Neuron (in vitro differentiated cells): ENCODE data around the gene B3GLCT.

Experiments used
- H2AFZ ChIP-seq: one replicate; pipeline ENCODE4 v1.6.1; 2013; ENCODE audit warnings: low read depth, mild to moderate bottlenecking, inconsistent platforms, low read length, moderate library complexity
- H3K27me3 ChIP-seq: one replicate; pipeline ENCODE4 v1.6.1; 2013; ENCODE audit warnings: low read length; ENCODE audit not compliant: insufficient read depth
- H3K36me3 ChIP-seq: one replicate; pipeline ENCODE4 v1.6.1; 2013; ENCODE audit warnings: low read length; ENCODE audit not compliant: insufficient read depth
- H3K4me1 ChIP-seq: one replicate; pipeline ENCODE4 v1.6.1; 2013; ENCODE audit warnings: low read length; ENCODE audit not compliant: insufficient read depth
- H3K4me3 ChIP-seq: 2 replicates; pipeline ENCODE4 v1.5.1; 2013; ENCODE audit warnings: mild to moderate bottlenecking, low read length, moderate library complexity
- H3K9me3 ChIP-seq: one replicate; pipeline ENCODE4 v1.6.1; 2013; ENCODE audit warnings: low read length

B3GLCT gene

DNA sequence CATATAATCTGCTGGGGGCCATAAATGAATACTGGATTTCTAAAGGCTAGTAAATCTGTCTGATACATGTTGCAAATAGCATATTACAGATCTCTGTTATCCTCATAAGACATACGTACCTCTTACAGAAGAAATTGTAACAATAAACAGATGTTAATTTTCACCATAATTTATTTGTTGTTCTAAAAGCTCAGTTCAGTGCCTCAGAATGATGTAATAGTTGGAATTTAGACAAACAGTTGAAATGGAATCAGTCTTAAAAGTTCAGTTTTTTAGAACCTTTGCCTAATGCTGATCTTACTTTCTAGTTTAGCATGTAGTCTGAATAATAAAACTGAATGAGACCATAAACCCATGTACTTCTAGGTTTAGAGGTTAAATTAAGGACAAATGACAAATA lies 43.1 kb downstream of the B3GLCT start:
- H3K9me3 ChIP-seq: no peaks in the 10 kb centered on the region
- no peak overlapping the region for H3K4me3 ChIP-seq
- no peaks in the 10 kb centered on the region for H3K36me3 ChIP-seq
- no peaks in the 10 kb centered on the region for H3K27me3 ChIP-seq
- H3K4me1 ChIP-seq: no peaks in the 10 kb centered on the region
- H2AFZ ChIP-seq: no peak overlapping the region

DNA sequence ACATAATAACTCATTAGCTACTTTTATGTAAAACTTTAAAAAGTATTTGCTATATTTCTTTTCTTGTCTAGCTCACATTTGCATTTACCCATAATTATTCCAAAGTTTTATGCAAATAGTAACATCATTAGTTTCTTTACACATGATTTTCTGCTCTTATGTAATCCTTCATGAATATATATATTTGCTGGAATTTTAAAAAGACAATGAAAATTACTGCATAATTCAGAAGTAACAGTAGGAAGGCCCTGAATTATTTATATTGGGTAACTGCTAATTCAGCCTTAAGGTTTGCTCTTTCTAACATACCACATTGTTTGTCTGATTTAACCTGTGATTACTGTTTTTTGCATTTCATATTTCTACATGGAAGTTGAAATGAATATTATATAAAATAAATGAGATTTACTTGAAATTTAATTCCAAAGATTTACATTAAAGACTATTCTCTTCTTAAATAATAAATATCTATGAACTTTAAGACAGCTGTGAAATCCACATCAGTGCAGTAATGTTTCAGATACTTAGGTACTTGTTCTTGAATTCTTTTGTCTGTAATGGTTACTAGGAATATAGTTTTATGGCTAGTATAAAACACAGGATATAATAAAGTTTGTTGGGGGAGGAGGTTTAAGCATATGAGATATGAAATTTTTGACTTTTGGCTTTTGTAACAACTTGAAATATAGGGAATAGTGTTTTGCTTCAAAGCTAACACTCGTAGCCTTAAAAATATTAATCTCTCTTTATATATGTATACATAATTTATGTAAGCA lies 46.0 kb downstream of the B3GLCT start:
- Histone ChIP-seq H3K4me3 (no peak overlapping the region), H2AFZ (no peak overlapping the region), H3K9me3 (peaks cover 4% of the 10 kb centered on the region), H3K27me3 (no peaks in the 10 kb centered on the region), H3K4me1 (no peaks in the 10 kb centered on the region), H3K36me3 (no peaks in the 10 kb centered on the region)

DNA sequence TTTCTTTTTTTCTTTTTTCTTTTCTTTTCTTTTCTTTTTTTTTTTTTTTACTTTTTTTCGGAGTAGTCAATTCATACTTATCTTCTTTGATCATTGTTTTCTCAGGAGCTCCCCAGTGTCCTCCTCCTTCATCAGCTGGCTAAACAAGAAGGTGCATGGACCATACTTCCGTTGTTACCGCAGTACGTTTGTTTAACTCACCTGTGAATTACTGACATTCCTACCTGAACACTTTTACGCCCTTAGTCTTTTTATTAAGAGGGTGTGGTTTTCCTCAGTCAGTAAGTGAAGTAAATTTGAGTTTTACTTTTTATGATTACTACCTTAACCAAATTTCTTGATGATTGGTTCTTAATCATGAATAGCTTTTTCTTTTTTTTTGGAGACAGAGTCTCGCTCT lies 47.1 kb downstream of the B3GLCT start:
- H2AFZ ChIP-seq: no peak overlapping the region
- no peaks in the 10 kb centered on the region for H3K4me1 ChIP-seq
- H3K4me3 ChIP-seq: no peak overlapping the region
- no peaks in the 10 kb centered on the region for H3K27me3 ChIP-seq
- no peaks in the 10 kb centered on the region for H3K36me3 ChIP-seq
- peaks cover 4% of the 10 kb centered on the region for H3K9me3 ChIP-seq

DNA sequence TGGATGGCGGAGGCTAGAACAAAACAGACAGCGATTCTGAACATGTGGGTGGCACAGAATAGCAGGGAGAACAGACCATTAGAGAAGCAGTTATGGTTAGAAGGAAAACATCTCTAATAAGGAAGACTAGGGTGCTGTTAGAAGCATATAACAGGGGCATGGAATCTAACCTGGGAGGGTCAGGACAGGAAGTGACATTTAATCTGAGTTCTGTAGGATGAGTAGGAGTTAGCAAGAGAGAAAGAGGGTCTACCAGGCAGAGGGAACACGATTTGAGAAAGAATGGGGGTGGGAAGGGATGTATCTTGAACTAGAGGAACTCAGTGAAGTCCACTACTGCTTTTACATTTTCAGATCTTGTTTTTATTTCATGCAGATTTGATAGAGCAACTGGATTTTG lies 48.6 kb downstream of the B3GLCT start:
- Histone ChIP-seq H3K4me3 (no peak overlapping the region), H3K27me3 (no peaks in the 10 kb centered on the region), H3K4me1 (no peaks in the 10 kb centered on the region), H2AFZ (no peak overlapping the region), H3K36me3 (no peaks in the 10 kb centered on the region), H3K9me3 (peaks cover 4% of the 10 kb centered on the region)

DNA sequence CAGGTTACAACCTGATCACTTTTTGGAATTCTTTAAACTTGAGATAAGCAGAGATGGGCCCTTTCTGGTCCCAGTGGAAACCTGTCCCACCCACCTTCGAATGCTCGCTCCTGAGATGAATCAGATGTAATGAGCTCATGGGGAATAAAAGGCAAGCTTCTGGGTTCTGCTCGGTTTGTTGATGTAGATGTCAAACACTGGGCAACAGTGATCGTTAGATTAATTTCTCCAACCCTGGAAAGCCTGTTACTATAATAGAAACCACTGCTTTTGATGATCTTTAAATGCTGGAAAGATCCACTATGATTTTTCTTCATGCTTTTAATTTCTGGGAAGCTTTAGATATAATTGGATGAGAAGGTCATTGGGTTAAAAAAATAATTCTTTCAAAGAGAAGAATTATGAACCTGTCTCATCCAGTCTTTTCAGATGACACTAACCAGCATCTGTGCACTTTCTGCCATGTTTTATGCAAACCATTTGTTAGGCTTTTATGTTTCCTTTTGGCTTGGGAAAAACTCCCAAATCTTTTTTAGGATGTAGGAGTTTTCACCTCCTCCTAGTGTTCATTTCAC lies 49.3 kb downstream of the B3GLCT start:
- Histone ChIP-seq H3K27me3 (no peaks in the 10 kb centered on the region), H3K4me1 (no peaks in the 10 kb centered on the region), H2AFZ (no peak overlapping the region), H3K4me3 (no peak overlapping the region), H3K36me3 (no peaks in the 10 kb centered on the region), H3K9me3 (peaks cover 4% of the 10 kb centered on the region)

DNA sequence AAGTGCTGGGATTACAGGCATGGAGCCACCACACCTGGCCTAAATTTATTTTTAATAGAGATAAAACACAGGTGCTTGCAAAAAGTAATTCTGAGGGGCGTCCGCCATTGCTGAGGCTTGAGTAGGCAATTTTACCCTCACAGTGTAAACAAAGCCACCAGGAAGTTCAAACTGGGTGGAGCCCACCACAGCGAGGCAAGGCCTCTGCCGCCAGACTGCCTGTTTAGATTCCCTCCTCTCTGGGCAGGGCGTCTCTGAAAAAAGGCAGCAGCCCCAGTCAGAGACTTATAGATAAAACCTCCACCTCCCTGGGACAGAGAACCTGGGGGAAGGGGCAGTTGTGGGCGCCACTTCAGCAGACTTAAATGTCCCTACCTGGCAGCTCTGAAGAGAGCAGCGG lies 50.7 kb downstream of the B3GLCT start:
- Histone ChIP-seq H3K36me3 (no peaks in the 10 kb centered on the region), H3K4me1 (no peaks in the 10 kb centered on the region), H3K27me3 (no peaks in the 10 kb centered on the region), H3K9me3 (peaks cover 4% of the 10 kb centered on the region), H2AFZ (no peak overlapping the region), H3K4me3 (no peak overlapping the region)

DNA sequence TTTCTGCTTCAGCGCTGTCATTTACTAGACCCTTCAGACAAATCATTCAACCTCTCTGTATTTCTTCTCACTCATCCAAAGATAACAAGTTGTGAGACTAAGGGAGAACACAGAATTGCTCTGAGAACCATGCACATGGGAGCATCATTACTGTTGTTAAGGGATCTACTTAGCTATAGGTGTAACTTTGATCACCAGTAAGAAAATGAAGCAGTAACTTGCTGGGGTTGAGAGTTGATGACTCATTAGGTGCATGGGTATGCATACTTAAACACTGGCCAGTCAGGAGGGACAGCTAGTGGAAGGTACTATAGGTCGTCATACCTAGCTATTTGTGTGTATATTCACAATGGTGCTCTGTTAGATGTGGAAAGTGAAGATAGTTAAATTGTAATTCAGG lies 61.5 kb downstream of the B3GLCT start:
- no peak overlapping the region for H3K4me3 ChIP-seq
- peaks cover 8% of the 10 kb centered on the region for H3K9me3 ChIP-seq
- no peaks in the 10 kb centered on the region for H3K4me1 ChIP-seq
- H2AFZ ChIP-seq: no peak overlapping the region
- H3K27me3 ChIP-seq: no peaks in the 10 kb centered on the region
- peaks cover 3% of the 10 kb centered on the region for H3K36me3 ChIP-seq

DNA sequence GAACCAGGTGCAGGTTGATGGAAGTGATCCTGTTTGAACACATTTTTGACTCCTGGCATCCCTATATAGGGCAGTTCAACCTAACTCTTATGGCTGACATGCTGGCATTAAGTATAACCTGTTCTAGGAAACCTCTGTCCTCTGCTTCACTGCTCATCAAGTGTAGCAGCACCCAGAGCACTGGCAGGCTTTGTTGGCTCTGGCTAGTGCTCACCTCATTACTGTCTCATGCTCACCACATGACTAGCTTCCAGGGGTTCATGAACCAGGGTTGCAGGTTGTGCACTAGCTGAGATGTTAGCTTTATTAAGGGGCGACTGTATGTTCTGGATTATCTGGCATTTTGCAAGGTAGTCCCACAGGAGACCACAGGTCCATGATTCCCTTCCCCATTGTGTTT lies 63.6 kb downstream of the B3GLCT start:
- Histone ChIP-seq H3K27me3 (no peaks in the 10 kb centered on the region), H2AFZ (no peak overlapping the region), H3K4me3 (no peak overlapping the region), H3K4me1 (no peaks in the 10 kb centered on the region), H3K9me3 (peaks cover 1% of the 10 kb centered on the region), H3K36me3 (peaks cover 3% of the 10 kb centered on the region)

DNA sequence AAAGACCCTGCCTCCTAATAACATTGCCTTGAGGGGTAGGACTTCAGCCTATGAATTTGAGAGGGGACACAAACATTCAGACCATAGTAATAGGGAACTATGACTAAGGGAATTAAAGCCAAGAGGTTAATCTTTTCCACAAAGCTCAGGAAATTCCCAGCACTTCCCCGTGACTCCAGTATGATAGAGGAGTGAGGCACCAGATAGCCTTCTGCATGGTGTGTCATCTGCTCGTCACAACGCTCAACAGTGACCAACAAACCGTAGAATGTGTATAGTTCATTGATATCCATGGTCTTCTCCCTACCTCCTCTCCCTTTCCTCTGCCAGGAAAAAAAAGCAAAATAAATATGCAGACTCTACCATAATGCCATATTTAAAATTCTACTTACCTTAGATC lies 64.4 kb downstream of the B3GLCT start:
- Histone ChIP-seq H3K9me3 (no peaks in the 10 kb centered on the region), H3K27me3 (no peaks in the 10 kb centered on the region), H2AFZ (no peak overlapping the region), H3K4me3 (no peak overlapping the region), H3K36me3 (peaks cover 3% of the 10 kb centered on the region), H3K4me1 (no peaks in the 10 kb centered on the region)

DNA sequence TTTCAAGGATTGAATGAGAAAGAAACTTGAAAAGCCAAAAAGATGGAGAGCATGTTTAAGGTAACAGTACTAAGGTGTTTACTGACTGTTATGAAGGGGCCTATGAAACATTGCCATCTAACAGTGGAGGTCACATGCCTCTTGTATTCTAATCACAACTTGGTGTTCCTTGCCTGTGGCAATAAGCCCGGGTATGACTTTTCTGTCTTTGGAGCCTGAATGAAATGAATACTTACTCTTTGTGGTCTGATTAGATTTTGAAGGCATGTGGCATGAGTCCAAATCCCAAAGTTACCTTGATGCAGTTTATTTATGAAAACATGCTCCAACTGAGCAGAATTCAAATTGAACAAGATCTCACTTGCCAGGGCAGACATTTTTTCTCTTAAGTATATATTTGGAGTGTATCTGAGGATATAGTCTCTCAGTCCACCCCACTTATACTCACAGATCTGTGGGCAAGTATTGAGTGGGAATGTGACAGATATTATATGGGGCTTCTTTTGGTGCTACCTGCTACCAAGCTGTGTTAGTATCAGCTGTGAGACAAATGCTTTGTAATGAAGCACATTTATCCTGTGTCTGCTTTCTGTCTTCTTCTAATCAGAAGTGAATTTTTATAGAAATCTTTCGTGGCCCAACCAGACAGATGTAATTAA lies 67.5 kb downstream of the B3GLCT start:
- no peaks in the 10 kb centered on the region for H3K27me3 ChIP-seq
- H3K36me3 ChIP-seq: no peaks in the 10 kb centered on the region
- H2AFZ ChIP-seq: no peak overlapping the region
- H3K4me1 ChIP-seq: no peaks in the 10 kb centered on the region
- no peak overlapping the region for H3K4me3 ChIP-seq
- H3K9me3 ChIP-seq: peaks cover 10% of the 10 kb centered on the region

DNA sequence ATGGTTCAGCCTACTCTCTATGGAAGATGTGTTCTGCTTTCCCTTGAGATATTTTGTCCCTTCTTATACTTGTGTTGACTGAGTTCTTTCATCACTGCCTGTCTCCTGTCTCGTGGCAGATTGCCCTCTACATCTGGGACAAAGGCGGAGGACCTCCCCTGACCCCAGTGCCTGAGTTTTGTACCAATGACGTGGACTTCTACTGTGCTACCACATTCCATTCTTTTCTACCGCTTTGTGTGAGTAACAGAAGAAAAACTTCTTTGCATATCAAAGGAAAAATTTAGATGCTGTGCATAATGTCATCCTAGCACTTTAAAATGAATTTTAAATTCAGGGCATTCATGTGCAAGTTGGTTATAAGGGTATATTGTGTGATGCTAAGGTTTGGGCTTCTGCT lies 74.6 kb downstream of the B3GLCT start:
- Histone ChIP-seq H3K4me1 (peaks cover 42% of the 10 kb centered on the region), H3K9me3 (peaks cover 10% of the 10 kb centered on the region), H3K4me3 (no peak overlapping the region), H3K36me3 (no peaks in the 10 kb centered on the region), H2AFZ (no peak overlapping the region), H3K27me3 (no peaks in the 10 kb centered on the region)

DNA sequence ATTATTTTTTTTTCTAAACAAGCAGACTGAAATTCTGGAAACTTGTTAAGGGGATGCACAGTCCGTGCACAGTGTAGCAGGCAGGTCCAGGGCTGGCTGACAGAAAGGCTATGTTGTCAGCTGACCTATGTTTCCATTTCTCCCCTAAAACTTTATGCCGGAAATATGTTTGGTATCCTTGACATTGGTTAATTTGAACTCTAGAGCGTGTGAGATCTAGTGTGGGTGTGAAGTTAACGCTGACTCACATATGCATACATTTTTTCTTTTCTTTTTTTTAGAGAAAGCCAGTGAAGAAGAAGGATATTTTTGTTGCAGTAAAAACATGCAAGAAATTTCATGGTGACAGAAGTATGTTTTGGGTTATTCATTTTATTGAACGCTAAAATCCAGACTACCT lies 76.6 kb downstream of the B3GLCT start:
- Histone ChIP-seq H3K27me3 (no peaks in the 10 kb centered on the region), H3K4me1 (peaks cover 46% of the 10 kb centered on the region), H3K4me3 (no peak overlapping the region), H3K9me3 (peaks cover 3% of the 10 kb centered on the region), H2AFZ (no peak overlapping the region), H3K36me3 (no peaks in the 10 kb centered on the region)

DNA sequence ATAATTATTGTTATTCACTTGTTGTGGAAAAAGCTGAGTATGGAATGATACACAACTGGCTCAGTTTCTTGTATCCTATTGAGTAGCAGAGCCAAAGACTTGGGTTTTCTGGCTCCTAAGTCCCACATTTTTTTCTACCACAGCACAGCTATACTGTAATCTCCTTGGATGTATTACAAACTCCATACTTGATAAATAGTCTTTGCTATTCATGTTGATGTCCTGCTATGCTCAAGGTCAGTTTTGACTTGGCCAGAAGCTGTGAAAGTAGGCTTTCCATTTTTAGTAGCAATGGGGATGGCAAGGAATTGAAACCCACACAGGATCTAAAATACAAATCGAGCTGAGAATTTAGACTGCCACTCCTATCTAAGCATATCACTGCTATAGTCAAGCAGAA lies 79.1 kb downstream of the B3GLCT start:
- Histone ChIP-seq H3K9me3 (peaks cover 3% of the 10 kb centered on the region), H3K36me3 (no peaks in the 10 kb centered on the region), H3K27me3 (no peaks in the 10 kb centered on the region), H2AFZ (no peak overlapping the region), H3K4me1 (peaks cover 44% of the 10 kb centered on the region), H3K4me3 (no peak overlapping the region)
